ENCODE data around the gene MBD6.

DNA sequence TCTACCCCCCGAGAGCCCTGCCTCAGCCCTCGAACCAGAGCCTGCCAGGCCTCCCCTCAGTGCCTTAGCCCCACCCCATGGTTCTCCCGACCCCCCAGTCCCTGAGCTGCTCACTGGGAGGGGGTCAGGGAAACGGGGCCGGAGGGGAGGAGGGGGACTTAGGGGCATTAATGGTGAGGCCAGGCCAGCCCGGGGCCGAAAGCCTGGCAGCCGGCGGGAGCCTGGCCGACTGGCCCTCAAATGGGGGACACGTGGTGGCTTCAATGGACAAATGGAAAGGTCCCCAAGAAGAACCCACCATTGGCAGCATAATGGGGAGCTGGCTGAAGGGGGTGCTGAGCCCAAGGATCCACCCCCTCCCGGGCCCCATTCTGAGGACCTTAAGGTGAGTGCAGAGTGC is 5.6 kb downstream of the MBD6 start:
- no peak for TF ChIP-seq EZH2 (IDR thresholded peaks at IDR 0.05)
- TF ChIP-seq FOXP2 (optimal IDR thresholded peaks at IDR 0.05; ENCODE audit: control extremely low read depth, extremely low read length, insufficient read depth) = no peak
